Measurements from ENCODE around the gene ELMOD3. TPM values are rescaled to one million over a fixed set of nuclear protein-coding genes. Genes with fewer than 3 reads are reported as not detected.
A peak's percentile ranks its signal among the peaks of the same experiment; 100 is the strongest.
"Not testable (repeated sequence)": the region's sequence is repeated elsewhere in the genome, so short reads cannot be mapped to it uniquely, and the experiment has no call there.

ELMOD3 gene
- total RNA-seq, 2 experiments from 2014 or later, result 9.8 to 11.3 TPM

- DNase-seq, result no peak
- Mint-ChIP-seq H3K4me3 (no peak overlapping the region), H3K27ac (no peak overlapping the region), H3K36me3 (peaks cover 2% of the 10 kb centered on the region), H3K27me3 (no peaks in the 10 kb centered on the region), H3K9me3 (peaks cover 7% of the 10 kb centered on the region), H3K4me1 (peaks cover 8% of the 10 kb centered on the region)
Measured at GRCh38 chr2:85398426-85399182, 44.0 kb downstream of the ELMOD3 start.

- peaks cover 8% of the 10 kb centered on the region for H3K4me1 Mint-ChIP-seq
- peaks cover 3% of the 10 kb centered on the region for H3K36me3 Mint-ChIP-seq
- H3K27ac Mint-ChIP-seq, result no peak overlapping the region
- no peaks in the 10 kb centered on the region for H3K27me3 Mint-ChIP-seq
- no peak for DNase-seq
- H3K9me3 Mint-ChIP-seq, result peaks cover 9% of the 10 kb centered on the region
- no peak overlapping the region for H3K4me3 Mint-ChIP-seq
Measured at GRCh38 chr2:85399183-85399455, 44.5 kb downstream of the ELMOD3 start.

- H3K4me1 Mint-ChIP-seq, result peaks cover 8% of the 10 kb centered on the region
- DNase-seq, result no peak
Measured at GRCh38 chr2:85400023-85400422, 45.5 kb downstream of the ELMOD3 start.

GRCh38 chr2:85400541-85401463 lies 46.2 kb downstream of the ELMOD3 start:
- Mint-ChIP-seq H3K36me3 (peaks cover 5% of the 10 kb centered on the region), H3K4me1 (peaks cover 14% of the 10 kb centered on the region), H3K27ac (no peak overlapping the region), H3K27me3 (no peaks in the 10 kb centered on the region), H3K9me3 (peaks cover 16% of the 10 kb centered on the region), H3K4me3 (no peak overlapping the region)
- no peak for DNase-seq

More at GRCh38 chr2:85400023-85400422, 45.5 kb downstream of the ELMOD3 start:
- Mint-ChIP-seq H3K27ac (no peak overlapping the region), H3K36me3 (peaks cover 5% of the 10 kb centered on the region), H3K9me3 (peaks cover 12% of the 10 kb centered on the region), H3K4me3 (no peak overlapping the region), H3K27me3 (no peaks in the 10 kb centered on the region)

GRCh38 chr2:85401464-85401805 lies 46.9 kb downstream of the ELMOD3 start:
- peaks cover 21% of the 10 kb centered on the region for H3K4me1 Mint-ChIP-seq
- peaks cover 16% of the 10 kb centered on the region for H3K9me3 Mint-ChIP-seq
- DNase-seq, result no peak
- no peak overlapping the region for H3K27ac Mint-ChIP-seq
- H3K36me3 Mint-ChIP-seq, result peaks cover 5% of the 10 kb centered on the region
- H3K27me3 Mint-ChIP-seq, result no peaks in the 10 kb centered on the region
- H3K4me3 Mint-ChIP-seq, result no peak overlapping the region

DNA sequence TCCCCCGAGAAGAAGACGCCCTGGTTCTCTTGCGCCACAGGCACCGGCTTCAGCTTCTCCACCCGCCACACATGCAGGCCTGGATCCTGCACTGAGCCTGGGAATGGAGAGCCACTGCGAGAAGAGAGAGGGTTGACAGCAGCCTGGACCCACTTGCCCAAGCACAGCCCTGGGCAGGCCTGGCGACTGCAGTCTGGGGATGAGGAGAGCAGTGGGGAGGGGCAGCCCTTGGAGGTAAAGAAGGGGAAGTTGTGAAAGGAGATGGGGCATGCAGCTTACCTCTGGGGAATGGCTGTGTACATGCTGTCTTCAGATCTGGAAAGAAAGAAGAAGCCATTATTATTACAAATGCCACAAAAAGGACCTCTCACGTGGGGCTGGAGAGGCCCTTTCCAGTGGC lies 47.3 kb downstream of the ELMOD3 start:
- peaks cover 5% of the 10 kb centered on the region for H3K36me3 Mint-ChIP-seq
- DNase-seq, result no peak
- no peak overlapping the region for H3K27ac Mint-ChIP-seq
- H3K9me3 Mint-ChIP-seq, result peaks cover 16% of the 10 kb centered on the region
- no peak overlapping the region for H3K4me3 Mint-ChIP-seq
- H3K27me3 Mint-ChIP-seq, result no peaks in the 10 kb centered on the region
- H3K4me1 Mint-ChIP-seq, result peaks cover 17% of the 10 kb centered on the region

- peak overlapping the region; percentile 87 for H3K27ac Mint-ChIP-seq
- peaks cover 5% of the 10 kb centered on the region for H3K36me3 Mint-ChIP-seq
- H3K4me1 Mint-ChIP-seq, result peaks cover 41% of the 10 kb centered on the region
- H3K4me3 Mint-ChIP-seq, result peak overlapping the region; percentile 53
- DNase-seq, result peak; percentile 73
- peaks cover 16% of the 10 kb centered on the region for H3K9me3 Mint-ChIP-seq
- no peaks in the 10 kb centered on the region for H3K27me3 Mint-ChIP-seq
Measured at GRCh38 chr2:85405201-85406059, 50.9 kb downstream of the ELMOD3 start.

DNA sequence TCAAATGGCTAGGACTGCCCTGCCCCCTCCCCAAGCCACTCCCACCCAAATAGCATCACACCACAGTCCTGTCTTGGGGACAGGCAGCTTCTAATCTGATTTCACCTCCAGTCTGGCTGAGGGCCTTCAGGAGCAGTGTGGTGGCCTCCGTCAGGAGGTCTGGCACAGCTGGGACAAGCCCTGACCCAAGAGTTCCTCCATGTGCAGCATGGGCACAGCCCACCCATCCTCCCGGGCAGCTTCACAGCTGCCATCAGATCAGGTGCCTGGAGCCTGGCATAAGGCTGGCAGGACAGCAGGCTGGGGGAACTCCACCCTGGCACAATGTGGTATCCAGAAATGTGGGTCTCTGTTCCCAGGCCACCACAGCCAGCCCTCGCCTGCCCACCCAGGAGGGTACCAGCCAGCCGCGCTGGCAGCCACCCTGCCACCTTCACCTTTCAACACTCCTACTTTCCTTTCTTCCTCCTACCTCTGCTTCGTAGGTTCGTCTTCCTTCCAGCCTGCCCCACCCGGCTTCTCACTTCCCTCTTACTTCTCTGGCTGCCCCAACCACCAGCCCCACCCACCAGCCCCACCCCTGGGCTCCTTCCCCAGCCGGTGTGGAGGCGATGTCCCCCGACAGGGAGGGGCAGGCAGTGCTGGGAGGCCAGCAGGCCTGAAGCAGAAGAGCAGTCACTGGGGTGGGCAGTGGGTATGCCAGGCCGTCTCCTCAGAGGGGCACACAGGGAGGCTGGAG lies 55.4 kb downstream of the ELMOD3 start, which contains the start of gene CAPG:
Gene CAPG (minus strand): TSS at position 522 of the 739 bp plus-strand sequence. CDS start 8,221 bp downstream, outside the sequence.
- Mint-ChIP-seq H3K4me3 (peak within 1 kb of the TSS; percentile 71), H3K27ac (peak within 1 kb of the TSS; percentile 69)

GRCh38 chr2:85410584-85411404 lies 56.2 kb downstream of the ELMOD3 start:
- Mint-ChIP-seq H3K27ac (no peak overlapping the region), H3K9me3 (no peaks in the 10 kb centered on the region), H3K36me3 (no peaks in the 10 kb centered on the region), H3K4me1 (peaks cover 57% of the 10 kb centered on the region), H3K4me3 (no peak overlapping the region), H3K27me3 (peaks cover 3% of the 10 kb centered on the region)
- no peak for DNase-seq

More for the DNA sequence above, 55.4 kb downstream of the ELMOD3 start, which contains the start of gene CAPG:
- peak; percentile 47 for DNase-seq
- Mint-ChIP-seq H3K9me3 (peaks cover 4% of the 10 kb centered on the region), H3K27me3 (peaks cover 3% of the 10 kb centered on the region), H3K36me3 (no peaks in the 10 kb centered on the region), H3K4me1 (peaks cover 61% of the 10 kb centered on the region)

GRCh38 chr2:85411405-85411748 lies 56.8 kb downstream of the ELMOD3 start:
- peaks cover 3% of the 10 kb centered on the region for H3K27me3 Mint-ChIP-seq
- H3K27ac Mint-ChIP-seq, result no peak overlapping the region
- no peak for DNase-seq
- peaks cover 51% of the 10 kb centered on the region for H3K4me1 Mint-ChIP-seq
- H3K9me3 Mint-ChIP-seq, result no peaks in the 10 kb centered on the region
- H3K36me3 Mint-ChIP-seq, result no peaks in the 10 kb centered on the region
- no peak overlapping the region for H3K4me3 Mint-ChIP-seq

- peaks cover 41% of the 10 kb centered on the region for H3K4me1 Mint-ChIP-seq
Measured at GRCh38 chr2:85413592-85414420, 59.2 kb downstream of the ELMOD3 start.

DNA sequence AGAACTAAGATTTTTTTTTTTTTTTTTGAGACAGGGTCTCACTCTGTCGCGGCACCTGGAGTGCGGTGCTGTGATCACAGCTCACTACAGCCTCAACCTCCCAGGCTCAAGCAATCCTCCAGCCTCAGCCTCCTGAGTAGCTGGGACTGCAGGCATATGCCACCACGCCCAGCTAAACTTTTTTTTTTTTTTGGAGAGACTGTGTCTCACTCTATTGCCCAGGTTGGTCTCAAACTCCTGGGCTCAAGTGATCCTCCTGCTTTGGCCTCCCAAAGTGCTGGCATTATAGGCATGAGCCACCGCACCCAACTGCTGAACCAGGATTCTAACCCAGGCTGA lies 59.8 kb downstream of the ELMOD3 start:
- not testable (repeated sequence) for H3K27ac Mint-ChIP-seq, H3K9me3 Mint-ChIP-seq, DNase-seq, H3K27me3 Mint-ChIP-seq, H3K36me3 Mint-ChIP-seq, H3K4me3 Mint-ChIP-seq
- H3K4me1 Mint-ChIP-seq, result peaks cover 40% of the 10 kb centered on the region

More at GRCh38 chr2:85413592-85414420, 59.2 kb downstream of the ELMOD3 start:
- Mint-ChIP-seq H3K27ac (no peak overlapping the region), H3K9me3 (no peaks in the 10 kb centered on the region), H3K4me3 (peak overlapping the region; percentile 77), H3K27me3 (peaks cover 3% of the 10 kb centered on the region), H3K36me3 (no peaks in the 10 kb centered on the region)
- DNase-seq, result peak; percentile 78
